Activated CD4-positive, CD25-positive, alpha-beta regulatory T cell treated with anti-CD3 and anti-CD28 coated beads, Interleukin-2, amount 50 U/mL, for 24 hours (primary cell): ENCODE results near the gene ANKRD36C.
"Not testable (repeated sequence)": the region's sequence is repeated elsewhere in the genome, so short reads cannot be mapped to it uniquely, and the experiment has no call there.

Experiments
- ATAC-seq, 2 donors: fragments of 150-1000 bp; cut with Tn5 transposase; one replicate each; pipeline ENCODE4 v1.10.0; 2021; ENCODE audit warnings: mild to moderate bottlenecking in 1 of 2, moderate library complexity in 1 of 2

ANKRD36C gene

GRCh38 chr2:96006248-96006647 lies 14.6 kb upstream of the ANKRD36C start:
- not testable (repeated sequence) for ATAC-seq

GRCh38 chr2:95992520-95993272 lies 1.1 kb upstream of the ANKRD36C start:
- ATAC-seq: peak; percentile 54 to 57

- ATAC-seq: peak; percentile 40 to 47
Observed at GRCh38 chr2:95992102-95992501, 478 bp upstream of the ANKRD36C start.

- ATAC-seq: not testable (repeated sequence)
Observed at GRCh38 chr2:95990884-95991283, 740 bp downstream of the ANKRD36C start.

- not testable (repeated sequence) for ATAC-seq
Observed at GRCh38 chr2:95951662-95952061, 40.0 kb downstream of the ANKRD36C start.

GRCh38 chr2:95948039-95948438 lies 43.6 kb downstream of the ANKRD36C start:
- ATAC-seq: not testable (repeated sequence)

- ATAC-seq: not testable (repeated sequence)
Observed at GRCh38 chr2:95939947-95940346, 51.7 kb downstream of the ANKRD36C start.

GRCh38 chr2:95930740-95931139 lies 60.9 kb downstream of the ANKRD36C start:
- ATAC-seq: not testable (repeated sequence)

GRCh38 chr2:95917007-95917406 lies 74.6 kb downstream of the ANKRD36C start:
- ATAC-seq: not testable (repeated sequence)

GRCh38 chr2:95915131-95915530 lies 76.5 kb downstream of the ANKRD36C start:
- ATAC-seq: not testable (repeated sequence)

GRCh38 chr2:95911431-95911830 lies 80.2 kb downstream of the ANKRD36C start:
- not testable (repeated sequence) for ATAC-seq

- not testable (repeated sequence) for ATAC-seq
Observed at GRCh38 chr2:95894443-95894842, 97.2 kb downstream of the ANKRD36C start.

- not testable (repeated sequence) for ATAC-seq
Observed at GRCh38 chr2:95867929-95868328, 123.7 kb downstream of the ANKRD36C start.

GRCh38 chr2:95867047-95867677 lies 124.5 kb downstream of the ANKRD36C start:
- peak; percentile 63 to 72 for ATAC-seq

- not testable (repeated sequence) for ATAC-seq
Observed at GRCh38 chr2:95862121-95862520, 129.5 kb downstream of the ANKRD36C start.

- no peak for ATAC-seq
Observed at GRCh38 chr2:95836151-95836550, 155.5 kb downstream of the ANKRD36C start.

GRCh38 chr2:95834077-95835013 lies 157.3 kb downstream of the ANKRD36C start:
- not testable (repeated sequence) for ATAC-seq

GRCh38 chr2:95824218-95824617 lies 167.4 kb downstream of the ANKRD36C start:
- ATAC-seq: not testable (repeated sequence)

- ATAC-seq: not testable (repeated sequence)
Observed at GRCh38 chr2:95817521-95817920, 174.1 kb downstream of the ANKRD36C start.

- not testable (repeated sequence) for ATAC-seq
Observed at GRCh38 chr2:95813311-95813710, 178.3 kb downstream of the ANKRD36C start.

- ATAC-seq: no peak
Observed at GRCh38 chr2:95799892-95800291, 191.7 kb downstream of the ANKRD36C start.

- ATAC-seq: not testable (repeated sequence)
Observed at GRCh38 chr2:95799147-95799889, 192.3 kb downstream of the ANKRD36C start.
